G401 (cell line): ENCODE data around the gene PDE4A. TPM values are rescaled to one million over a fixed set of nuclear protein-coding genes. Genes with fewer than 3 reads are reported as not detected.

ENCODE experiments used
- DNase-seq: peaks from one replicate; pipeline ENCODE4 v3.0.0-alpha.2; 2015; ENCODE audit warnings: low spot score
- in situ Hi-C: cut with HindIII; loops from 2 replicates; pipeline ENCODE4 v1.10.0; 2016; ENCODE audit warnings: low sequenced_read_pairs, mixed read lengths
- total RNA-seq: library from RNA; depleted of rRNA; stranded (reverse); fragments of >200 nt; shearing (Covaris generic); gene quantifications from 2 replicates; pipeline ENCODE4 v1.2.3, GENCODE V29; 2014

Gene PDE4A
- total RNA-seq, 1 experiment from 2014 or later: 10.7 TPM

GRCh38 chr19:10421240-10422045 lies 1.1 kb downstream of the PDE4A start:
- no peak for DNase-seq
- in situ Hi-C loops: no loop called here

GRCh38 chr19:10422046-10422461 lies 1.7 kb downstream of the PDE4A start:
- no peak for DNase-seq
- in situ Hi-C loops: no loop called here

GRCh38 chr19:10422846-10423245 lies 2.5 kb downstream of the PDE4A start:
- in situ Hi-C loops: no loop called here
- DNase-seq: no peak

DNA sequence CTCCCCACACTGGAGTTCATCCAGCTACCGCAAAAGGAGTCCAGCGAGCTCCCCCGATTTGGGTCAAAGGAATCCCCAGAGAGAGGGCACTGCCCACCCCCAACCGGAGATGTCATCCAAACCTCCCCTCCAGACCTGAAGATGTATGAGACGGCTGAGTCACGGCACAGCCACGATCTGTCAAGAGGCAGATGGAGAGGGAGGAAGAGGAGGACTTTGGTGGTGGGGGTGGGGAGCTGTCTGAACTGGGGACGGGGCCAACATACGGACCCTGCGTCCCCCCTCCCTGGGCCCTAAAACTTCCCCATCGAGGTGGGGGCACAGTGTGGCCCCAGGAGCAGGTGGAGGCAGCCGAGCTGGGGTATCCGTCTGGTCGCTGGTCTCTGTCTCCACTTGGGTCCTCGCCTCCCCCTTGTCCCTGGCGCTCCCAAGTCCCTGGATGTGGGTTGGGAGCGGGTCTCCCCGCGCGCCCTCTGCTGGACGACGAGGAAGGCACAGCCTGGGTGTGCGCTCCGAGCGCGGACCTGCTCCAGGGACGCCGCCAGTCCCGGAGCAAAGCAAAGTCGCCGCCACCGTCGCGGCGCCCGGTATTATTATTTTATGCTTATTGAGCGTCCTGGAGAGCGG lies 3.8 kb downstream of the PDE4A start:
- peak; percentile 76 for DNase-seq
- in situ Hi-C loops: no loop called here

DNA sequence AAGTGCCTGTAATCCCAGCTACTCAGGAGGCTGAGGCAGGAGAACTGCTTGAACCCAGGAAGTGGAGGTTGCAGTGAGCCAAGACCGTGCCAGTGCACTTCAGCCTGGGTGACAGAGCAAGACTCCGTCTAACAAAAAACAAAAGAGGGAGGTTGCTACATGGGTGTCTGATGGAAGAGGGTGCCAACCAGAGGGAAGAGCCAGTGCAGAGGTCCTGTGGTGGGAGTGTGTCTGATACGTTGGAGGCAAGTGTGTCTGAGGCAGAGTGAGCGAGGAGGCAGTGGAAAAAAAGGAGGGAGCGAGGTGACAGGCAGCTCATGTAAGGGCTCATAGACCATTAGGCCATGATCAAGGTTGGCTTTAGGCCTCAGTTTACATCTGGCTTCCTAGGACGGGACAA lies 6.8 kb downstream of the PDE4A start:
- in situ Hi-C loops: no loop called here
- no peak for DNase-seq

DNA sequence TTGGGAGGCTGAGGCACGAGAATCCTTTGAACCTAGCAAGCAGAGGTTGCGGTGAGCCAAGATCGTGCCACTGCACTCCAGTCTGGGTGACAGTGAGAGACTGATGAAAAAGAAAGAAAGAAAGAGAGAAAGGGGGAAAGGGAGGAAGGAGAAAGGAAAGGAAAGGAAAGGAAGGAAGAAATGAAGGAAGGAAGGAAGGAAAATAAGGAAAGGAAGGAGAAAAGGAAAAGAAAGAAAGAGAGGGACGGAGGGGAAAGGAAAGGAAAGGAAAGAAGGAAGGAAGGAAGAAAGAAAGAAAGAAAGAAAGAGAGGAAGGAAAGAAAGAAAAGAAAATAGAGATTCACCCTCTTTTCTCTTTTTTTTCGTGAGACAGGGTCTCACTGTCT lies 8.7 kb downstream of the PDE4A start:
- DNase-seq: no peak
- in situ Hi-C loops: no loop called here

DNA sequence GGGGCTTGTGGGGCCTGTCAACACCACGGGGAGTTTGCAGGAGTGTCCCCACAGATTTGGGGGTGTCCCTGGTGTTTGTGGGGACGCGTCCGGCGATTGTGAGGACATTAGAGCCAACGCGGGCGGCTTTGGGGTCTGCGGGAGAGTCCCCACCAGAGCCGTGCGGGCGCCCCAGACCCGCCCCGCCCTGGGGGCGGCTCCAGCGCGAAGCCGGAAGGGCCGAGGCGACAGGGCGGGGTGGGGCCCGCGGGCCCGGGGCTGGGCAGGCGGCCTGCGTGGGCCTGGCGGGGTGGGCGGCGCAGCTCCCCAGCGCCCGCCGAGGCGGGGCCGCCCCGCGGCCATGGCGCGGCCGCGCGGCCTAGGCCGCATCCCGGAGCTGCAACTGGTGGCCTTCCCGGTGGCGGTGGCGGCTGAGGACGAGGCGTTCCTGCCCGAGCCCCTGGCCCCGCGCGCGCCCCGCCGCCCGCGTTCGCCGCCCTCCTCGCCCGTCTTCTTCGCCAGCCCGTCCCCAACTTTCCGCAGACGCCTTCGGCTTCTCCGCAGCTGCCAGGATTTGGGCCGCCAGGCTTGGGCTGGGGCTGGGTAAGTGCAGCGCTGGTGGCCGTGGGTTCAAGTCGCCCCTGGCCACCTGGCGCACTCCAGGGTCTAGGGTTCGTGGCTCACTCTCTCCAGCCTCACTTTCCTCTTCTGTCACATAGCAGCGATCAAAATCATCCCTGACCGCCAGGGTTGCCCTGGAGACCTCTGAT lies 10.3 kb downstream of the PDE4A start:
- in situ Hi-C loops: no loop called here
- DNase-seq: no peak

DNA sequence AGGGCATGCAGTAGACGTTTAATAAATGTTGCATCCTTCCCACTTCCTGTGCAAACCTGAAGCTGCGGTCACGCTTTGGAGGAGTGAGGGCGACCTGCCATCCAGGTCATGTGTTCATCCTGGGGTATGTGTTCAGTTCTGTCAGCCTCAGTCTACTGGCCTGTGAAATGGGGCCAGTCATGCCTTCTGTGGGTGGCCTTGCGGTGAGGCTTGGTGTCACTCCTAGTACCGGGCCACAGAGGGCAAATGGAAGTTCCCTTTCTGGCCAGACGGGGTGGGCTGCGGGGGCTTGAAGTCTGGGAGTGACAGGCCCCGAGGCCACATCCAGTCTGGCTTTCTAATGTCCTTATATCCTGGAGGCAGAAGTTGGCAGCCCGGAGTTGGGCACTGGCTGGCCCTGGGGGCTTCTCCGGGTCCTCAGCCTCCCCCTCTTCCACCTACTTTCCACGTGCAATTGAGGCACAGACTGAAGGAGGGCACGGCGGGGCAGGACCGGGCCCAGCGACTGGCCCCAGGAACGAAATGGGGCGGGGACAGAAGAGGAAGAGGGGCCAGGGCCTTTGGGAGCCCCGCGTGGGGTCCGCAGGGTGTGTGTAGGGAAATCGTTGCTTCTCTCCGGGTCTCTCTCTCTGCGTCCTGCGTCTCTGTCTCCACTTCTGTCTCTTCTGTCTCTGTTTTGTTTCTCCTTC lies 11.1 kb downstream of the PDE4A start:
- DNase-seq: no peak
- in situ Hi-C loops: no loop called here

- in situ Hi-C loops: no loop called here
- DNase-seq: no peak
Observed at GRCh38 chr19:10431943-10432735, 11.8 kb downstream of the PDE4A start.

DNA sequence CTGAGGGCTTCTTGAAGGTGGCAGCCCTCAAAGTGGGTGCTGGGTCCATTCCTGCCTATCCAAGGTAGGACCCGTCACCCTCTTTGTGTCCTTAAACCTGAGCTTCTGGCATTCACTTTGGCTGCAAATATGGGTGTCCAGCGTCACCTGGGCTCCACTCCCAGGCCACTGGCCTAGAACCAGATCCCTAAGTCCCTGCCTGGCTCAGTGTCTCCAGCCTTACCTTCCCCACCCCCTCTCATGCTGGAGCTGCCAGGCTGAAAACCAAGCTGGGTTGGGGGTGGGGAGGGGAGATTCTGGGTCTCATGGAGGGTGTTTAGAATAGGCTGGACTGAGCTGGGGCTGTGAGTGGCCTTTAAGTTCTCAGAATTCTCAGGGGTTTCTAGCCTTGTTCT lies 12.4 kb downstream of the PDE4A start:
- DNase-seq: no peak
- in situ Hi-C loops: no loop called here

- DNase-seq: no peak
- in situ Hi-C loops: no loop called here
Observed at GRCh38 chr19:10433131-10433536, 12.8 kb downstream of the PDE4A start.

GRCh38 chr19:10439588-10439987 lies 19.2 kb downstream of the PDE4A start:
- in situ Hi-C loops: no loop called here
- DNase-seq: no peak

- in situ Hi-C loops: no loop called here
- DNase-seq: no peak
Observed at GRCh38 chr19:10442698-10443097, 22.4 kb downstream of the PDE4A start.

- in situ Hi-C loops: no loop called here
- no peak for DNase-seq
Observed at GRCh38 chr19:10449037-10449436, 28.7 kb downstream of the PDE4A start.

GRCh38 chr19:10450191-10450852 lies 30.0 kb downstream of the PDE4A start:
- in situ Hi-C loops: no loop called here

GRCh38 chr19:10450853-10451609 lies 30.7 kb downstream of the PDE4A start:
- peak; percentile 34 for DNase-seq
- in situ Hi-C loops: no loop called here

More at GRCh38 chr19:10450191-10450852, 30.0 kb downstream of the PDE4A start:
- no peak for DNase-seq

GRCh38 chr19:10452726-10453618 lies 32.6 kb downstream of the PDE4A start:
- in situ Hi-C loops: no loop called here

More at GRCh38 chr19:10452726-10453618, 32.6 kb downstream of the PDE4A start:
- peak; percentile 52 for DNase-seq
